ENCODE measurements around the gene COMT.

COMT gene

DNA sequence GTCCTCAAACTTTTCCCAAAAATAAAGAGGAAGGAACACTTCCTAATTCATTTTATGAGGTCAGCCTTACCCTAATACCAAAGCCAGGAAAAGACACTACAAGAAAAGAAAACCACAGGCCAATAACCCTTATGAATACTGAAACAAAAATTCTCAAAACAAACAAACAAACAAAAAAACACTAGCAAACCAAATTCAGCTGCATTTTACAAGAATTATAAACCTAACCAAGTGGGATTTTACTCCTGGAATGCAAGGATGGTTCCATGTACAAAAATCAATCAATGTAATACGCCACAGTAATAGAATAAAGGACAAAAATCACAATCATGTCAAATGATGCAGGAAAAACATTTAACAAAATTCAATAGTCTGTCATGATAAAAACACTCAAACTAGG lies 61.7 kb downstream of the COMT start:
- Histone ChIP-seq H3K79me2 (ENCODE audit: insufficient read depth, low read length) (no peaks in the 10 kb centered on the region), H3K9me3 (ENCODE audit: insufficient read depth, low read length, severe bottlenecking) (peaks cover 2% of the 10 kb centered on the region), H3K4me1 (ENCODE audit: insufficient read depth, low read length) (no peaks in the 10 kb centered on the region), H3K4me3 (ENCODE audit: low read depth in 1 of 2, low read length in 2 of 2) (no peak overlapping the region), H2AFZ (ENCODE audit: low read depth, low read length) (no peak overlapping the region), H3K9ac (ENCODE audit: low read depth, low read length) (no peak overlapping the region), H3K27ac (ENCODE audit: low read length) (no peak overlapping the region), H3K4me2 (ENCODE audit: insufficient read depth, low read length) (no peak overlapping the region), H3K36me3 (ENCODE audit: insufficient read depth, low read length) (no peaks in the 10 kb centered on the region), H4K20me1 (ENCODE audit: insufficient read depth, low read length) (0 out of 2 replicates have a peak, but pooled peaks cover 12% of the 10 kb centered on the region), H3K27me3 (ENCODE audit: insufficient read depth, low read length, poor library complexity) (no peaks in the 10 kb centered on the region)
- TF ChIP-seq EZH2 (IDR thresholded peaks at IDR 0.05; ENCODE audit: borderline replicate concordance, low read depth, low read length, severe bottlenecking) = no peak
- TF ChIP-seq CTCF (IDR thresholded peaks at IDR 0.05; ENCODE audit: borderline replicate concordance, extremely low read depth, low read length, poor library complexity, severe bottlenecking) = no peak
- no peak for DNase-seq
- ATAC-seq (ENCODE audit: insufficient read depth, low read depth) = no peak

DNA sequence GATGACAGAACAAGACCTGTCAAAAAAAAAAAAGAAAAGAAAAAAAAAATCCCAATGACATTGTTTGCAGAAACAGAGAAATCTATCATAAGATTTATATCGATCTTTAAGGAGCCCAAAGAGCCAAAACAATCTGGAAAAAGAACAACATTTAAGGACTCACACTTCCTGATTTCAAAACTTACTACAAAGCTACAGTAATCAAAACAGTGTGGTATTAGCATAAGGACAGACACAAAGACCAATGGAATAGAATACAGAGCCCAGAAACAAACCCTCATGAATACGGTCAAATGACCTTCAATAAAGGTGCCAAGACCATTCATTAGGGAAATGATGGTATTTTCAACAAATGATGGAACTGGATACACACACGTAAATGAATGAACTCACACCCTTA lies 62.9 kb downstream of the COMT start:
- Histone ChIP-seq H3K27ac (ENCODE audit: low read length) (no peak overlapping the region), H3K4me3 (ENCODE audit: low read depth in 1 of 2, low read length in 2 of 2) (no peak overlapping the region), H4K20me1 (ENCODE audit: insufficient read depth, low read length) (0 out of 2 replicates have a peak, but pooled peaks cover 4% of the 10 kb centered on the region), H3K9me3 (ENCODE audit: insufficient read depth, low read length, severe bottlenecking) (peaks cover 2% of the 10 kb centered on the region), H3K4me1 (ENCODE audit: insufficient read depth, low read length) (no peaks in the 10 kb centered on the region), H3K36me3 (ENCODE audit: insufficient read depth, low read length) (no peaks in the 10 kb centered on the region), H2AFZ (ENCODE audit: low read depth, low read length) (no peak overlapping the region), H3K9ac (ENCODE audit: low read depth, low read length) (no peak overlapping the region), H3K79me2 (ENCODE audit: insufficient read depth, low read length) (no peaks in the 10 kb centered on the region), H3K27me3 (ENCODE audit: insufficient read depth, low read length, poor library complexity) (no peaks in the 10 kb centered on the region), H3K4me2 (ENCODE audit: insufficient read depth, low read length) (no peak overlapping the region)
- no peak for ATAC-seq (ENCODE audit: insufficient read depth, low read depth)
- DNase-seq = no peak
- no peak for TF ChIP-seq EZH2 (IDR thresholded peaks at IDR 0.05; ENCODE audit: borderline replicate concordance, low read depth, low read length, severe bottlenecking)
- TF ChIP-seq CTCF (IDR thresholded peaks at IDR 0.05; ENCODE audit: borderline replicate concordance, extremely low read depth, low read length, poor library complexity, severe bottlenecking) = no peak

- ATAC-seq (ENCODE audit: insufficient read depth, low read depth) (peak; percentile 31; the same call in 1 of the 3 replicates), DNase-seq (no peak)
- no peak overlapping the region for H2AFZ ChIP-seq (ENCODE audit: low read depth, low read length)
- H3K9me3 ChIP-seq (ENCODE audit: insufficient read depth, low read length, severe bottlenecking) = peaks cover under 1% of the 10 kb centered on the region
- H3K4me1 ChIP-seq (ENCODE audit: insufficient read depth, low read length) = no peaks in the 10 kb centered on the region
- no peak overlapping the region for H3K4me3 ChIP-seq (ENCODE audit: low read depth in 1 of 2, low read length in 2 of 2)
- no peak for TF ChIP-seq EZH2 (IDR thresholded peaks at IDR 0.05; ENCODE audit: borderline replicate concordance, low read depth, low read length, severe bottlenecking)
- TF ChIP-seq CTCF (IDR thresholded peaks at IDR 0.05; ENCODE audit: borderline replicate concordance, extremely low read depth, low read length, poor library complexity, severe bottlenecking) = no peak
- H3K9ac ChIP-seq (ENCODE audit: low read depth, low read length) = no peak overlapping the region
- H3K79me2 ChIP-seq (ENCODE audit: insufficient read depth, low read length) = no peaks in the 10 kb centered on the region
- H3K4me2 ChIP-seq (ENCODE audit: insufficient read depth, low read length) = no peak overlapping the region
- H3K27ac ChIP-seq (ENCODE audit: low read length) = no peak overlapping the region
- no peaks in the 10 kb centered on the region for H3K27me3 ChIP-seq (ENCODE audit: insufficient read depth, low read length, poor library complexity)
- peaks cover 11% of the 10 kb centered on the region for H4K20me1 ChIP-seq (ENCODE audit: insufficient read depth, low read length)
- no peaks in the 10 kb centered on the region for H3K36me3 ChIP-seq (ENCODE audit: insufficient read depth, low read length)
These were observed 66.8 kb downstream of the COMT start for GRCh38 chr22:20008221-20008995.

Measured in DND-41 (cell line).